Stimulated activated CD8-positive, alpha-beta memory T cell treated with anti-CD3 and anti-CD28 coated beads, Interleukin-2, amount 100 ng/mL, for 1 hour (primary cell): ENCODE results near the gene ABI2.
"Not testable (repeated sequence)": the region's sequence is repeated elsewhere in the genome, so short reads cannot be mapped to it uniquely, and the experiment has no call there.

ENCODE experiments used
- DNase-seq, 2 donors: peaks; one replicate each; pipeline ENCODE4 v3.0.0-alpha.2; 2020; ENCODE audit warnings: low read depth in 2 of 2

Gene ABI2

GRCh38 chr2:203427061-203427460 is 98.9 kb downstream of the ABI2 start:
- no peak for DNase-seq

- not testable (repeated sequence) for DNase-seq
Observed at GRCh38 chr2:203429643-203430042, 101.4 kb downstream of the ABI2 start.

- DNase-seq, result no peak
Observed at GRCh38 chr2:203431391-203432185, 103.4 kb downstream of the ABI2 start.

- no peak for DNase-seq
Observed at GRCh38 chr2:203432811-203433210, 104.6 kb downstream of the ABI2 start.

GRCh38 chr2:203436496-203436895 is 108.3 kb downstream of the ABI2 start:
- no peak for DNase-seq

- DNase-seq, result no peak
Observed at GRCh38 chr2:203437511-203437910, 109.3 kb downstream of the ABI2 start.

- no peak for DNase-seq
Observed at GRCh38 chr2:203438528-203438927, 110.3 kb downstream of the ABI2 start.

GRCh38 chr2:203440671-203441070 is 112.5 kb downstream of the ABI2 start:
- DNase-seq, result no peak

GRCh38 chr2:203441463-203441862 is 113.3 kb downstream of the ABI2 start:
- DNase-seq, result no peak

- no peak for DNase-seq
Observed at GRCh38 chr2:203442463-203442862, 114.3 kb downstream of the ABI2 start.

GRCh38 chr2:203444738-203445137 is 116.5 kb downstream of the ABI2 start:
- no peak for DNase-seq

GRCh38 chr2:203446071-203446481 is 117.9 kb downstream of the ABI2 start:
- DNase-seq, result no peak

- no peak for DNase-seq
Observed at GRCh38 chr2:203446780-203447179, 118.6 kb downstream of the ABI2 start.

- DNase-seq, result no peak
Observed at GRCh38 chr2:203450561-203450960, 122.4 kb downstream of the ABI2 start.

GRCh38 chr2:203451011-203451410 is 122.8 kb downstream of the ABI2 start:
- no peak for DNase-seq

GRCh38 chr2:203451689-203452088 is 123.5 kb downstream of the ABI2 start:
- no peak for DNase-seq

GRCh38 chr2:203453858-203454451 is 125.8 kb downstream of the ABI2 start:
- DNase-seq, result no peak

GRCh38 chr2:203455209-203455608 is 127.0 kb downstream of the ABI2 start:
- no peak for DNase-seq

- DNase-seq, result no peak
Observed at GRCh38 chr2:203461746-203462145, 133.6 kb downstream of the ABI2 start.

GRCh38 chr2:203462308-203462707 is 134.1 kb downstream of the ABI2 start:
- no peak for DNase-seq

- DNase-seq, result no peak
Observed at GRCh38 chr2:203463266-203463678, 135.1 kb downstream of the ABI2 start.

GRCh38 chr2:203469546-203469945 is 141.4 kb downstream of the ABI2 start:
- no peak for DNase-seq

- DNase-seq, result no peak
Observed at GRCh38 chr2:203470371-203470770, 142.2 kb downstream of the ABI2 start.
